ENCODE data around the gene KRTAP5-11. TPM values are rescaled to one million over a fixed set of nuclear protein-coding genes. Genes with fewer than 3 reads are reported as not detected.
A peak's percentile ranks its signal among the peaks of the same experiment; 100 is the strongest.
"Not testable (repeated sequence)": the region's sequence is repeated elsewhere in the genome, so short reads cannot be mapped to it uniquely, and the experiment has no call there.

Gene KRTAP5-11
- total RNA-seq, 2 donors from 2014 or later: 2.9 to 5.7 TPM

- Mint-ChIP-seq H3K27me3 (ENCODE audit: insufficient read depth) (peaks cover 2% of the 10 kb centered on the region), H3K4me3 (no peak overlapping the region), H3K36me3 (ENCODE audit: low read depth) (peaks cover 5% of the 10 kb centered on the region), H3K27ac (no peak overlapping the region), H3K9me3 (peaks cover 21% of the 10 kb centered on the region), H3K4me1 (peaks cover 19% of the 10 kb centered on the region)
- Histone ChIP-seq H3K9me3 (ENCODE audit: control insufficient read depth, low read length) (peaks cover 13% of the 10 kb centered on the region), H3K36me3 (ENCODE audit: control insufficient read depth, insufficient read depth, low read length) (no peaks in the 10 kb centered on the region), H3K9ac (ENCODE audit: extremely low read depth, low read length, poor library complexity, severe bottlenecking) (no peak overlapping the region), H3K4me3 (ENCODE audit: low read length) (no peak overlapping the region), H3K4me1 (ENCODE audit: control insufficient read depth, insufficient read depth, low read length) (no peaks in the 10 kb centered on the region), H3K27me3 (ENCODE audit: control insufficient read depth, insufficient read depth, low read length, poor library complexity, severe bottlenecking) (no peaks in the 10 kb centered on the region), H3K27ac (ENCODE audit: low read depth, low read length) (no peak overlapping the region)
- 95 to 97% methylated on average over 4 to 9 of the region's 9 CpGs for WGBS, 2 experiments (ENCODE audit: insufficient coverage in 1 of 2, insufficient read length in 1 of 2)
- no peak for DNase-seq
- TF ChIP-seq, protein P1, sequence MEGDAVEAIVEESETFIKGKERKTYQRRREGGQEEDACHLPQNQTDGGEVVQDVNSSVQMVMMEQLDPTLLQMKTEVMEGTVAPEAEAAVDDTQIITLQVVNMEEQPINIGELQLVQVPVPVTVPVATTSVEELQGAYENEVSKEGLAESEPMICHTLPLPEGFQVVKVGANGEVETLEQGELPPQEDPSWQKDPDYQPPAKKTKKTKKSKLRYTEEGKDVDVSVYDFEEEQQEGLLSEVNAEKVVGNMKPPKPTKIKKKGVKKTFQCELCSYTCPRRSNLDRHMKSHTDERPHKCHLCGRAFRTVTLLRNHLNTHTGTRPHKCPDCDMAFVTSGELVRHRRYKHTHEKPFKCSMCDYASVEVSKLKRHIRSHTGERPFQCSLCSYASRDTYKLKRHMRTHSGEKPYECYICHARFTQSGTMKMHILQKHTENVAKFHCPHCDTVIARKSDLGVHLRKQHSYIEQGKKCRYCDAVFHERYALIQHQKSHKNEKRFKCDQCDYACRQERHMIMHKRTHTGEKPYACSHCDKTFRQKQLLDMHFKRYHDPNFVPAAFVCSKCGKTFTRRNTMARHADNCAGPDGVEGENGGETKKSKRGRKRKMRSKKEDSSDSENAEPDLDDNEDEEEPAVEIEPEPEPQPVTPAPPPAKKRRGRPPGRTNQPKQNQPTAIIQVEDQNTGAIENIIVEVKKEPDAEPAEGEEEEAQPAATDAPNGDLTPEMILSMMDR (conservative IDR thresholded peaks at IDR 0.05): peak; percentile 45
These were observed 45.1 kb downstream of the KRTAP5-11 start for GRCh38 chr11:71537537-71537936.

GRCh38 chr11:71535825-71536224 lies 46.9 kb downstream of the KRTAP5-11 start:
- DNase-seq: no peak
- no peak overlapping the region for H3K27ac Mint-ChIP-seq
- Histone ChIP-seq H3K36me3 (ENCODE audit: control insufficient read depth, insufficient read depth, low read length) (no peaks in the 10 kb centered on the region), H3K9me3 (ENCODE audit: control insufficient read depth, low read length) (peaks cover 6% of the 10 kb centered on the region), H3K27ac (ENCODE audit: low read depth, low read length) (no peak overlapping the region), H3K4me3 (ENCODE audit: low read length) (no peak overlapping the region), H3K4me1 (ENCODE audit: control insufficient read depth, insufficient read depth, low read length) (no peaks in the 10 kb centered on the region), H3K9ac (ENCODE audit: extremely low read depth, low read length, poor library complexity, severe bottlenecking) (no peak overlapping the region), H3K27me3 (ENCODE audit: control insufficient read depth, insufficient read depth, low read length, poor library complexity, severe bottlenecking) (no peaks in the 10 kb centered on the region)
- peaks cover 3% of the 10 kb centered on the region for H3K36me3 Mint-ChIP-seq (ENCODE audit: low read depth)
- H3K9me3 Mint-ChIP-seq: peaks cover 9% of the 10 kb centered on the region
- TF ChIP-seq, protein P1 (conservative IDR thresholded peaks at IDR 0.05): no peak
- WGBS, 2 experiments (ENCODE audit: insufficient coverage in 1 of 2, insufficient read length in 1 of 2): 89 to 99% methylated on average over 7 to 9 of the region's 9 CpGs
- peaks cover 2% of the 10 kb centered on the region for H3K27me3 Mint-ChIP-seq (ENCODE audit: insufficient read depth)
- peaks cover 19% of the 10 kb centered on the region for H3K4me1 Mint-ChIP-seq
- no peak overlapping the region for H3K4me3 Mint-ChIP-seq

GRCh38 chr11:71534711-71535608 lies 47.7 kb downstream of the KRTAP5-11 start:
- not testable (repeated sequence) for H3K36me3 Mint-ChIP-seq (ENCODE audit: low read depth); H3K9me3 Mint-ChIP-seq; H3K36me3 ChIP-seq (ENCODE audit: control insufficient read depth, insufficient read depth, low read length); H3K9me3 ChIP-seq (ENCODE audit: control insufficient read depth, low read length); H3K27me3 Mint-ChIP-seq (ENCODE audit: insufficient read depth); H3K4me1 ChIP-seq (ENCODE audit: control insufficient read depth, insufficient read depth, low read length); H3K9ac ChIP-seq (ENCODE audit: extremely low read depth, low read length, poor library complexity, severe bottlenecking); H3K27me3 ChIP-seq (ENCODE audit: control insufficient read depth, insufficient read depth, low read length, poor library complexity, severe bottlenecking); H3K27ac ChIP-seq (ENCODE audit: low read depth, low read length); H3K4me3 ChIP-seq (ENCODE audit: low read length); DNase-seq; H3K4me3 Mint-ChIP-seq
- WGBS, 2 experiments (ENCODE audit: insufficient coverage in 1 of 2, insufficient read length in 1 of 2): 84 to 90% methylated on average over 8 to 17 of the region's 17 CpGs
- Mint-ChIP-seq H3K4me1 (peaks cover 19% of the 10 kb centered on the region), H3K27ac (peak overlapping the region; percentile 55)
